Suprapubic skin (tissue), 4 donors: ENCODE data around the gene LMF1. TPM values are rescaled to one million over a fixed set of nuclear protein-coding genes. Genes with fewer than 3 reads are reported as not detected.

Experiments used
- DNase-seq, 2 donors: peaks; one replicate each; pipeline ENCODE4 v3.0.0-alpha.2; 2019; ENCODE audit warnings: low spot score in 2 of 2
- H3K27ac ChIP-seq: fragments of 200-600 bp; sonication (generic); one replicate; pipeline ENCODE4 v1.5.1; 2019
- H3K27me3 ChIP-seq: fragments of 200-600 bp; sonication (generic); one replicate; pipeline ENCODE4 v1.5.1; 2019
- H3K36me3 ChIP-seq: fragments of 200-600 bp; sonication (generic); one replicate; pipeline ENCODE4 v1.5.1; 2019
- H3K4me1 ChIP-seq: fragments of 200-600 bp; sonication (generic); one replicate; pipeline ENCODE4 v1.5.1; 2019
- H3K4me3 ChIP-seq: fragments of 200-600 bp; sonication (generic); one replicate; pipeline ENCODE4 v1.5.1; 2019; ENCODE audit warnings: mild to moderate bottlenecking
- H3K9me3 ChIP-seq: fragments of 200-600 bp; sonication (generic); one replicate; pipeline ENCODE4 v1.5.1; 2019
- EP300 ChIP-seq: sonication (generic); formaldehyde crosslinking; IDR thresholded peaks from one replicate; pipeline ENCODE4 v1.6.1; 2017; ENCODE audit warnings: antibody characterized with exemption
- POLR2A ChIP-seq, 2 donors: fragments of 450-650 bp; IDR thresholded peaks; one replicate each; pipeline ENCODE4 v1.6.1; 2017; ENCODE audit warnings: antibody characterized with exemption in 2 of 2, mild to moderate bottlenecking in 2 of 2, moderate library complexity in 2 of 2
- POLR2AphosphoS5 ChIP-seq, 3 donors: sonication (generic); formaldehyde crosslinking; IDR thresholded peaks; one replicate each; pipeline ENCODE4 v1.6.1; 2017; ENCODE audit warnings: antibody characterized with exemption in 3 of 3
- WGBS: methylation state at CpG from one replicate; pipeline ENCODE4 v1.1.5; 2018; 5-methylcytosine and 5-hydroxymethylcytosine counted together
- total RNA-seq, 4 donors: library from RNA; depleted of rRNA; stranded (reverse); fragments of >200 nt; gene quantifications; one replicate each; pipeline ENCODE4 v1.1.0, GENCODE V29; 2016
- TF ChIP-seq, protein P1 (sequence below), 2 donors: fragments of 200-600 bp in 1 of 2; fragments of 450-650 bp in 1 of 2; sonication (generic) in 1 of 2; IDR thresholded peaks; one replicate each; pipeline ENCODE4 v1.5.1; 2016 to 2019; ENCODE audit warnings: antibody characterized with exemption in 2 of 2, mild to moderate bottlenecking in 1 of 2, moderate library complexity in 1 of 2

Gene LMF1
- total RNA-seq, 4 donors from 2014 or later, result 32.1 to 117 (median 38.0) TPM

DNA sequence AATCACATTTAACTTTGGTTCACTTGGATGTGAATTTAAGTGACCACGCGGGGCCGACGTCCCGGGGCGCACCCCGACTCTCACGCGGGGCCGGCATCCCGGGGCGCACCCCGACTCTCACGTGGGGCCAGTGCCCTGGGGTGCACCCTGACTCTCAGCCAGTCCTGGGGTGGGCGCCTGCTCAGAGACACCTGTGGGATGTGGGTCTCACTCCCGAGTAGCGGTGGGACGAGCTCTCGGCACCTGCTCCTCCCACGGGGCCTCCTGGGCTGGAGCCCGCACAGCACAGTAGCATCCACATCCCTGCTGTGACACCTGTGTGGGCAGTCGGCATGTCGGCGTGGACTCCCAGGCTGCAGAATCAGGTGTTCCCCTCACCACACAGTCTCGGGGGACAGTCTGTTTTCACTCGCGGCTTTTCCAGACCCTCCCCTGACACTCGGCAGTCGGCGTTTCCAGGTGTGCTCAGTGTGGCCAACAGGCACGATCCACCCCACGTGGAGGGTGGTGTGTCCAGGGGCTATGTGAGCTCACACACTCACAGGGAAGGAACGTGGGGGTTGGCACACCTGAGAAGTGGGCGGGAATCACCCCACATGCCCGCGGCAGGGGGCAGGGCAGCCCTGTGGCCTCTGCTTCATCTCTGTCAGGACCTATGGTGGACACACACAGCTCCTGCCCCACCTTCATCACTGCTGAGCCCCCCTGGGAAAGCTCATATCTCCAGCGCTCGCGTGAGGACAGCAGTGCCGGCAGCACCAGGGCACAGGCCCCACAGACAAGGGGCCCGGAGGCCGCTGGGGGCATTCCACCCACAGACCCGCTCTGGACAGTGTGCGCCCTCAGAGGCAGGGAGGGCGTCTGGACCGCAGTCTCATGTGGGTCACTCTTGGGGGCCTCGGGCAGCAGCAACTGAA is 51.8 kb downstream of the LMF1 start:
- Histone ChIP-seq H3K27ac (no peak overlapping the region), H3K27me3 (no peaks in the 10 kb centered on the region), H3K36me3 (peaks cover 18% of the 10 kb centered on the region), H3K4me1 (peaks cover 15% of the 10 kb centered on the region), H3K4me3 (no peak overlapping the region), H3K9me3 (no peaks in the 10 kb centered on the region)
- TF ChIP-seq EP300 (no peak), POLR2A (IDR thresholded peaks at IDR 0.05) (no peak), POLR2AphosphoS5 (IDR thresholded peaks at IDR 0.05) (no peak)
- TF ChIP-seq, protein P1, sequence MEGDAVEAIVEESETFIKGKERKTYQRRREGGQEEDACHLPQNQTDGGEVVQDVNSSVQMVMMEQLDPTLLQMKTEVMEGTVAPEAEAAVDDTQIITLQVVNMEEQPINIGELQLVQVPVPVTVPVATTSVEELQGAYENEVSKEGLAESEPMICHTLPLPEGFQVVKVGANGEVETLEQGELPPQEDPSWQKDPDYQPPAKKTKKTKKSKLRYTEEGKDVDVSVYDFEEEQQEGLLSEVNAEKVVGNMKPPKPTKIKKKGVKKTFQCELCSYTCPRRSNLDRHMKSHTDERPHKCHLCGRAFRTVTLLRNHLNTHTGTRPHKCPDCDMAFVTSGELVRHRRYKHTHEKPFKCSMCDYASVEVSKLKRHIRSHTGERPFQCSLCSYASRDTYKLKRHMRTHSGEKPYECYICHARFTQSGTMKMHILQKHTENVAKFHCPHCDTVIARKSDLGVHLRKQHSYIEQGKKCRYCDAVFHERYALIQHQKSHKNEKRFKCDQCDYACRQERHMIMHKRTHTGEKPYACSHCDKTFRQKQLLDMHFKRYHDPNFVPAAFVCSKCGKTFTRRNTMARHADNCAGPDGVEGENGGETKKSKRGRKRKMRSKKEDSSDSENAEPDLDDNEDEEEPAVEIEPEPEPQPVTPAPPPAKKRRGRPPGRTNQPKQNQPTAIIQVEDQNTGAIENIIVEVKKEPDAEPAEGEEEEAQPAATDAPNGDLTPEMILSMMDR (IDR thresholded peaks at IDR 0.05), result no peak
- 90% methylated on average over 11 of the region's 47 CpGs for WGBS
- no peak for DNase-seq

DNA sequence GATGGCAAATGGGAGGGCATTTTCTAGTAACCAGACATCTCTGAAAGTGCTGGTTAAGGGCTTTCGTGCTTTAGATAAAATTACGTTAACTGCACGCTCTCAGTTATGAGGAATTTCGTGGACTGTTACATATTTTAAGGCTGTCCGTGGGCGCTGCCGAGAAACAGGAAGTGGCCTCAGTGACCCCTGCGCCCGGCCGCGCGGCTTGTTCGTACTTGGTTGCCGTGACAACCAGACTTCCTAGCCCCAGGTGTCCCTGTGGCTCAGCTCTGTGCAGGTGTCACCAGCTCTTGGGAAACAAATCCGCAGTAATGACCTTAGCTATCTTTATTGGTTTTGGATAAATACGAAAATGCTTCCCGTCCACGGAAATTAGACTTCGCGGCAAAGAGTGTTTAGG is 52.7 kb downstream of the LMF1 start:
- Histone ChIP-seq H3K36me3 (peaks cover 17% of the 10 kb centered on the region), H3K9me3 (no peaks in the 10 kb centered on the region), H3K27me3 (no peaks in the 10 kb centered on the region), H3K4me1 (peaks cover 15% of the 10 kb centered on the region), H3K27ac (no peak overlapping the region), H3K4me3 (no peak overlapping the region)
- DNase-seq, result no peak
- TF ChIP-seq, protein P1 (IDR thresholded peaks at IDR 0.05), result no peak
- 87% methylated on average over 20 of the region's 20 CpGs for WGBS

DNA sequence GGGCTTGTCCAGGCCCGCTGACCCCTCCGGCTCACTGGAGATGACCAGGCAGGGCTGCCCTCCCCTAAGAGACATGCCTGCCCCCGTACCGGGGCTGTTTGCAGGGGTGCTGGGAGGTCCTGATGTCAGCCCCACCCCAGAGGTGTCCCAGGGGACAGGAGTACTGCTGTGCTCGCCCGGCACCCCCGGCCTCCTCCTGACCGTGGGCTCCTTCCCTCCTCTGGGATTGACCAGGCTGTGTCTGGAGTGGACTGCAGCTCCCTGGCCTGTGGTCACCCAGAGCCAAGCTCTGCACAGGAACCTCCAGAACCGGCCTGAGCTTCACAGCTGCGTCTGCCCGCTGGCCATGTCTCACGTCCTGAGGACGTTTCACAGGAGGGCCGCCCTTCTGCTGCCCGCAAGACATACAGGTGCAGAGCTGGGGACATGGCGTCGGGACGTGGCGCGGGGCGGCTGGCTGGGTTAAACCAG is 53.2 kb downstream of the LMF1 start:
- TF ChIP-seq EP300 (no peak), POLR2AphosphoS5 (IDR thresholded peaks at IDR 0.05) (no peak), POLR2A (IDR thresholded peaks at IDR 0.05) (no peak)
- TF ChIP-seq, protein P1 (IDR thresholded peaks at IDR 0.05), result no peak
- H3K9me3 ChIP-seq, result no peaks in the 10 kb centered on the region
- 93% methylated on average over 18 of the region's 21 CpGs for WGBS
- H3K36me3 ChIP-seq, result peaks cover 19% of the 10 kb centered on the region
- H3K27ac ChIP-seq, result no peak overlapping the region
- DNase-seq, result no peak
- H3K27me3 ChIP-seq, result no peaks in the 10 kb centered on the region
- peaks cover 15% of the 10 kb centered on the region for H3K4me1 ChIP-seq
- H3K4me3 ChIP-seq, result no peak overlapping the region

DNA sequence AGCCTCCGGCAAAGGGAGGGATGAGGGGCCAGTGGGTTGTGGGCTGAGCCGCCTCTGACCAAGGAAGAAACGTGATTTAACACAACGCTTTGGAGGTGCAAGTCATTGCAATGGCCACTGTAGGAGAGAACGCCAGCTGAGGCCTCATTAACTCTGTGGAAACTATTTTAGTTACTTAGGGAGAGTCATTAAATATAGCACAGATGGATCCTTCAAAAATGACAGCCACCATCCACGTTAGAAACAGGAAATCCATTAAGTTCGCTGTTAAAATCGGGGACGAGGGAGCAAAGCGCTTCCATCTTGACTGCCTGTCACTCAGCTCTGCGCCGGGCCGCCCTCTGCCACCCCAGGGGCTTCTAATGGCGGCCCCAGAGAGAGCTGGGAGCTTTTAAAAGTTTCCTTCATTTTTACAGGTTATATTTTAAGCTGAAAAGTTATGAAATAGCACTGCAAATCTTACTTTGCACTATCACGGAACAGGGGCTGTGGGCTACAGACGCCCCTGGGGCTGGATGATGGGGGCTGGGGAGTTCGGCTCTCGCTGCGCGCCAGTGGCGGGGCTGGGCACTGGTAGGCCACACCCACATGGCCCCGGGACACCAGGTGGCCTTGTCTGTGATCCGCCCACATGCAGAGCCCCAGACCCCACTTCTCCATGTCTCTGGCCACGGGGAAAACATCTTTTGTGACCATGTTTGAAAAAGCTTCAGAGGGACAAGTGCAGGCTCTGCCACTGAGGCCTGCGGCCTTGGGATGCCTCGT is 54.6 kb downstream of the LMF1 start:
- WGBS, result 88% methylated on average over 17 of the region's 26 CpGs
- DNase-seq, result no peak
- peaks cover 13% of the 10 kb centered on the region for H3K4me1 ChIP-seq

More for the DNA sequence above, 54.6 kb downstream of the LMF1 start:
- Histone ChIP-seq H3K9me3 (no peaks in the 10 kb centered on the region), H3K4me3 (no peak overlapping the region), H3K27me3 (no peaks in the 10 kb centered on the region), H3K36me3 (peaks cover 16% of the 10 kb centered on the region), H3K27ac (no peak overlapping the region)
- TF ChIP-seq POLR2A (IDR thresholded peaks at IDR 0.05) (no peak), EP300 (no peak), POLR2AphosphoS5 (IDR thresholded peaks at IDR 0.05) (no peak)
- TF ChIP-seq, protein P1 (IDR thresholded peaks at IDR 0.05), result no peak
